Activated CD8-positive, alpha-beta memory T cell treated with anti-CD3 and anti-CD28 coated beads, Interleukin-2, amount 10 ng/mL, durations not matched to agents 7 days and 5 days (primary cell): Measurements from ENCODE around the gene SEZ6L. TPM values are rescaled to one million over a fixed set of nuclear protein-coding genes. Genes with fewer than 3 reads are reported as not detected.

Experiments
- ATAC-seq: fragments of 150-1000 bp; cut with Tn5 transposase; one replicate; pipeline ENCODE4 v1.10.0; 2021; ENCODE audit warnings: moderate library complexity
- CTCF ChIA-PET: fragments of 350-600 bp; sonication (Branson Sonifier 250); formaldehyde crosslinking; loops from one replicate; lab custom pipeline; 2021; ENCODE audit warnings: antibody characterized with exemption; lab: Charles Lee
- DNase-seq: peaks from one replicate; pipeline ENCODE4 v3.0.0-alpha.2; 2020
- H3K27ac Mint-ChIP-seq: one replicate; pipeline ENCODE4 v1.8.0; 2021; ENCODE audit warnings: mild to moderate bottlenecking, mixed read lengths
- H3K27me3 Mint-ChIP-seq: one replicate; pipeline ENCODE4 v1.8.0; 2021; ENCODE audit warnings: mixed read lengths
- H3K36me3 Mint-ChIP-seq: one replicate; pipeline ENCODE4 v1.8.0; 2021; ENCODE audit warnings: mild to moderate bottlenecking, mixed read lengths
- H3K4me1 Mint-ChIP-seq: one replicate; pipeline ENCODE4 v1.8.0; 2021; ENCODE audit warnings: mixed read lengths
- H3K4me3 Mint-ChIP-seq: one replicate; pipeline ENCODE4 v1.8.0; 2021; ENCODE audit warnings: mild to moderate bottlenecking, moderate library complexity, mixed read lengths
- H3K9me3 Mint-ChIP-seq: one replicate; pipeline ENCODE4 v1.8.0; 2022; ENCODE audit warnings: low read depth, mixed read lengths
- total RNA-seq, 2 experiments: library from RNA; stranded (reverse); gene quantifications; one replicate each; pipeline ENCODE4 v1.2.3, GENCODE V29; 2021

The SEZ6L gene
- total RNA-seq, 2 experiments from 2014 or later: not detected

DNA sequence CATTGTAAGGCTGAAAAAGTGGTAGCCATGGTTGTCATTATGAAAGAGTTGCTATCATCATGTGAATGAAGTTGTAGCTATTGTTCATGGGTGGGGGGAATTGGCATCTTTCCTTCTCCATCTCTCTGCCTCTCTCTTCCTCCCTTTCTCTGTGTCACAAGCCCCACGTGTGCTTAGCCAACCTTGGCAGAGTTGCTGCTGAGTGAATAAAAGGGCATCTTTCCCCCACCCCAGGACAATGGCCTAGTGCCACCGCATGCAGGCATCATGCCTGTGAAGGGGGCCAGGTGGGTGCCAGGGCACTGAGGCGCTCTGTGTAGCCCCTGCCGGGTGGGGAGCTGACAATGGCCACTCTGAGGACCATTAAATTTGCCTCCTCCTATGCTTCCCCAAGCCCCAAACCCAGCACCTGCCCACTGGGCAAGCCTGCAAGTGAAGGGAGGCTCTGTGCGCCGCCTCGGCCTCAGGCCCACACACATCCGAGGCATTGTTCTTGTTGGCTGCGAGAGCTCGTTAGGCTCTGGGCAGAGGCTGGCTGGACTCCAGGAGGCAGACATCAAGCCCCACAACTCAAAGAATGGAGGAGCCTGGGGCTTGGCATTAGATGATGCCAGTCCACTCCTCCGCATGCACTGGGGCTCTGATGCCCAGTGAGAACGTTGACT is 103.9 kb downstream of the SEZ6L start:
- Mint-ChIP-seq H3K4me1 (no peaks in the 10 kb centered on the region), H3K4me3 (no peak overlapping the region), H3K36me3 (no peaks in the 10 kb centered on the region)

DNA sequence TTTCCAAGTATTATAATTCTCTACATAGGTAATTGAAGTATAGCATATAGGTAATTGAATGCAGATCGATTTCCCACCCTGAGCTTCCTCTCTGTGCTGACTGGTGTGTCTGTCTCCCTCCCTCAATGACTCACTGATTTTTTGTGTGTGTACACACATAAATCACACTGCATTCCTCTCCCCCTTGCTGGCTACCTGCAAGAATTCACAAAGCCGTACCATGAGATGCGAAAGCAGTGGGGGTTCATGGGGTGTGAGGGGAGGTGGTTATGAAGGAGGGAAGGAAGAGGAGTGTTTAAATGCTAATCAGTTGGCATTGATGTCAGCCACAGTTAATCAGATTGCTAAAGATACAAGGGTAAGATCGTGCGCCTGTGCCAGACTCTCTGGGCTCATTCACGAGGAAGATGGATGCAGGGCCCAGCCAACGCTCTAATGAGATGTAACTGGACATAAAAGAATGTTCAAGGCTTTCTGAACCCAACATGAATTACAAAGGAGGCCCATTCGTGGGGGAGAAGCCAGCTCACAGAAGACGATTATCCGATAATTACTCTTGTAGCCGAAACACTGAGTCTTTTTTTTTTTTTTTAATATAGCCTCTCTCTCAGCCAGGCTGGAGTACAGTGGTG is 107.4 kb downstream of the SEZ6L start:
- Mint-ChIP-seq H3K36me3 (no peaks in the 10 kb centered on the region), H3K4me1 (no peaks in the 10 kb centered on the region), H3K4me3 (no peak overlapping the region), H3K27ac (no peak overlapping the region), H3K9me3 (no peaks in the 10 kb centered on the region), H3K27me3 (peaks cover 16% of the 10 kb centered on the region)
- no peak for DNase-seq
- CTCF ChIA-PET: no interaction called here
- no peak for ATAC-seq

More for the DNA sequence above, 103.9 kb downstream of the SEZ6L start:
- Mint-ChIP-seq H3K9me3 (no peaks in the 10 kb centered on the region), H3K27me3 (peaks cover 17% of the 10 kb centered on the region), H3K27ac (no peak overlapping the region)
- DNase-seq: no peak
- CTCF ChIA-PET: no interaction called here
- ATAC-seq: no peak

DNA sequence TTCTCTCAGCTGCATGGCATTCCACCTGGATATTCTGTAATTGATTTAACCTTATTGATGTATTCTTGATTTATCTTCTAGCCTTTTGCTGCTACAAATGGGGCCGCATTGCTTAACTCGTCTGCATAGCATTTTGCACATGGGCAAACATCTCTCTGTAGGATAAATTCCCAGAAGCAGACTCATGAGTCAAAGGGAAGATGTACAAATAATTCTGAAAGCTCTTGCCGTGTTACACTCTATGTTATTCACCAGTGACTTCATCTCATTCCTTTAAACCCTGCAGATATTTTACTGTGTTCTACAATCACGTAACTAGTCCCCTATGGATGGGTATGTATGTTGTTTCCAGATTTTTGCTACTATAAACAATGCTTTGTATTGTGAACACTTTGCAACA is 112.7 kb downstream of the SEZ6L start:
- Mint-ChIP-seq H3K27ac (no peak overlapping the region), H3K9me3 (no peaks in the 10 kb centered on the region)
- CTCF ChIA-PET: no interaction called here

DNA sequence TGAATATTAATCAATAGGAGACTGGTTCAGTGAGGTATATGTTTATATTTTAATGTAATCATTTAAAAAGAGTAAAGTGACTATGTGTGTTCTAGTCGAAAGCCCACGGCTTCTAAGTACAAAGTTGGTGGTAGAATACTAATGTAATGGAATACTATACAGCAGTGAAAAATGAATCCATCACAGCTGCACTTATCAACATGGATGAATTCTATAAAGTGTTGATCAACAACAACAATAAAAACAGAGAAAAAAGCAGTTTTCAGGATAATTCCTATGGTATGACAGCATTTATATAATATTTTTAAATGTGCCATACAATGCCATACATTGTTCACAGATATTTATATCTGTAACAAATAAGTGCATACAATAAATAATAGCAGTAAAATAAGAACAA is 114.1 kb downstream of the SEZ6L start:
- DNase-seq: no peak
- Mint-ChIP-seq H3K27me3 (peaks cover 14% of the 10 kb centered on the region), H3K36me3 (no peaks in the 10 kb centered on the region), H3K27ac (no peak overlapping the region), H3K4me1 (peaks cover 5% of the 10 kb centered on the region), H3K4me3 (no peak overlapping the region), H3K9me3 (no peaks in the 10 kb centered on the region)
- ATAC-seq: no peak
- CTCF ChIA-PET: no interaction called here

More for the DNA sequence above, 112.7 kb downstream of the SEZ6L start:
- ATAC-seq (no peak), DNase-seq (no peak)
- H3K36me3 Mint-ChIP-seq: no peaks in the 10 kb centered on the region
- H3K4me1 Mint-ChIP-seq: no peaks in the 10 kb centered on the region
- no peak overlapping the region for H3K4me3 Mint-ChIP-seq
- H3K27me3 Mint-ChIP-seq: peaks cover 13% of the 10 kb centered on the region

DNA sequence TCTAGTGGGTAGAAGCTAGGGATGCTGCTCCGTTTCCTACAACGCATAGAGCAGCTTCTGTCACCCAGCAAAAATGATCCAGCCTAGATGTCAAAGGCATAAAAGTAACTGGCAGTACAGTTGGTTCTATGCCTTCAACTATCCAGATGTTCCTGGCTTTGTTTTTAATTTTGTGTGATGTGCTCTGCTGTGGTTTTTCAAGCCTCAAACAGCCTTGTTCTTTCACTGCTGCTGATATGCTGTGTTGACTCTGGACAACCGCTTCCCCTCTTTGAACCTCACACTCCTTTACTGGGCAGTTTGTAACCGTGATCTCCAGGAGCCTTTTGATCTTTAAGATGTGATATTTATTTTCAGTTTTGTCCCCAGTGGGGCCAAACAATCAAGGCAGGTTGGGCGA is 116.4 kb downstream of the SEZ6L start:
- Mint-ChIP-seq H3K4me3 (no peak overlapping the region), H3K4me1 (peaks cover 5% of the 10 kb centered on the region), H3K9me3 (no peaks in the 10 kb centered on the region), H3K27ac (no peak overlapping the region), H3K36me3 (no peaks in the 10 kb centered on the region), H3K27me3 (peaks cover 14% of the 10 kb centered on the region)
- DNase-seq: no peak
- no peak for ATAC-seq
- CTCF ChIA-PET: no interaction called here

DNA sequence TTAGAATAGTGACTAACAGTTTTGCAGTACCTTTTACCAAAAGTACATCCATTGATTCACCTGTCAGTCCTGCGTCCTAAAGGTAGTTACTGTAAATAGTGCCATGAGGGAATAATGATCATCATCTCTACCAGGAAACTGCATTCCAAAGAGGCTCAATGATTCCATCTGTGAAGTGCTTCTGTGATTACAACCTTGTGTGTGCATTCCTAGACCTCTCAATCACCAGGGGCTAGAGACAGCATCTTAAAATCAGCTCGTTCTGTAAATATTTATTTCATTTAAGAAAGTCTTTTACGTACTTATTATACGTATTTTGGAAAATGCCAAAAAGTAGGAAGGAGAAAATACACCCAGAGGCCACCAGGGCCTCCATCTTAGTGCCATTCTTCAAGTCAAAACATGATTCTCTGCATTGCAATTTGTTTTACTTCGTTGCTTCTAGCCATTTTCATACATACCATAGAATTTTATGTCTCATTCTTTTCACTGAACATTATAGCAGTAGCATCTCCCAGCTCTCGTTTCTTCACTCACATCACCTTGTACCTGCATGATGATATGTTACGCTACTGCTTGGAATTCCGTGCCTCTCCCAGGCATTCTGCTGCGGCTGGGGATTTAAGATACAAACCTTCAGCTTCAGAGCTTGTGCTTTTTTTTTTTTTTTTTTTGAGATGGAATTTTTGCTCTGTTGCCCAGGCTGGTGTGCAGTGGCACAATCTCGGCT is 117.0 kb downstream of the SEZ6L start:
- H3K4me3 Mint-ChIP-seq: no peak overlapping the region
- H3K27me3 Mint-ChIP-seq: peaks cover 14% of the 10 kb centered on the region
- no peaks in the 10 kb centered on the region for H3K36me3 Mint-ChIP-seq
- no peak overlapping the region for H3K27ac Mint-ChIP-seq
- H3K4me1 Mint-ChIP-seq: peaks cover 5% of the 10 kb centered on the region
- ATAC-seq (no peak), DNase-seq (no peak)
- CTCF ChIA-PET: no interaction called here
- no peaks in the 10 kb centered on the region for H3K9me3 Mint-ChIP-seq

DNA sequence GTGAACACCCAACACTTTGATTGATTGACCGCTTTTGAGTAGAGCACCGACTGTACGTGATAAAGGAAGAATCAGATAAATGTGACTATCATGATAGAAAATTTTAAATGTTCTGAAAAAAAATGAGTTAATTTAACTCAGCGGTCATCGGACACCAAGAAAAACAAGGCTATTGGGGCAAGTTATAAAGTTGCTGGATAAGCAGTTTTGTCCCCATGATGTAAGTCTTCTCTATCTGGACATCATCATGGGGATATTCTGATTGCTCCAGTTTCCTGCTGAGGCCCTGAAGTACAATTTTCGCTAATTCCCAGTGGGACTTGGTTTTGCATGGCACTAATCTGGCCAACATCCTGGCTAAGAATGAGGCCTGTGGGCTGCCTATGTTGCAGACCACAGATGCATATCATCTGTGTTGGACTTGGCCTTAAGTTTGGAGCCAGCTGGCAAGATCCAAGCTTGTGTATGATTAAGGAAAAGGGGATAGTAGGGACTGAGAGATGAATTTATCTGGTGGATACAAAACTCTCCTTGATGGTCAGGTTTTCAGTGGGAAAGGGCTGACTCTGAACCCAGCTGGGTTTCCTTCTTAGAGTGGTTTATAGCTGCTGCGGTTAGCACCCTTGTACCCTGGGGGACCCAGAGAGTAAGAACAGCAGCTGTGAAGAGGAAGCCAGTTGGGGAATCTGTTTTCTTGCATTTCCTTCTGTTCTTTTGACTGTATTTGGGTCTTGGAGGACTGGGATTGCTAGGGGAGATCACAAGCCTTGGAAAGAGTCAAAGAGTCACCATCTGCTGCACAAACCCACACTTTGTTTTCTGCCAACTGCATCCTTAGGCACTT is 118.3 kb downstream of the SEZ6L start:
- no peaks in the 10 kb centered on the region for H3K9me3 Mint-ChIP-seq
- H3K36me3 Mint-ChIP-seq: no peaks in the 10 kb centered on the region
- peaks cover 5% of the 10 kb centered on the region for H3K4me1 Mint-ChIP-seq
- no peak overlapping the region for H3K27ac Mint-ChIP-seq
- ATAC-seq (no peak), DNase-seq (no peak)
- H3K27me3 Mint-ChIP-seq: peaks cover 14% of the 10 kb centered on the region
- CTCF ChIA-PET: no interaction called here
- no peak overlapping the region for H3K4me3 Mint-ChIP-seq

DNA sequence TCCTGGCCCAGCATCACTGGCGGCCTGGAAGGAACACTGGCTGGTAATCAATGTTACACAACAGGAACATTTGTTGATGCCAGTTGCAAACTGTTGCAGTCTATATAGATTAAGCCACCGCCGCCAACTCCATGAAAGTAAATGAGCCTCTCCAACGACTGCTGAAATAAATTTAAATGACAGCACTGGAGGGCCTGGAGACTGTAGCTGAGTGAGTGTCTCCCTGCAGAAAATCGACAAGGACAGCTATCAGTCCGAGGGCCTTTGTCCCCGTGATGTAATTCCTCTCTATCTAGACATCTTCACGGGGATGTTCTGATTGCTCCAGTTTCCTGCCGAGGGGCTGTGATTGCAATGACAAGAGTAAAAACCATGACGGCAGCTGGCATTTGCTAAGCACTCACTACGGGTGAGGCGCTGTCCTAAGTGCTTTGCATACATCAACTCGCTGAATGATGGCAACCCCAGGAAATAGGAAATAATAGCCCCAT is 120.4 kb downstream of the SEZ6L start:
- ATAC-seq: no peak
- Mint-ChIP-seq H3K27me3 (peaks cover 14% of the 10 kb centered on the region), H3K9me3 (no peaks in the 10 kb centered on the region), H3K36me3 (peaks cover 2% of the 10 kb centered on the region), H3K4me3 (no peak overlapping the region), H3K27ac (no peak overlapping the region), H3K4me1 (peaks cover 11% of the 10 kb centered on the region)
- DNase-seq: no peak
- CTCF ChIA-PET: no interaction called here

DNA sequence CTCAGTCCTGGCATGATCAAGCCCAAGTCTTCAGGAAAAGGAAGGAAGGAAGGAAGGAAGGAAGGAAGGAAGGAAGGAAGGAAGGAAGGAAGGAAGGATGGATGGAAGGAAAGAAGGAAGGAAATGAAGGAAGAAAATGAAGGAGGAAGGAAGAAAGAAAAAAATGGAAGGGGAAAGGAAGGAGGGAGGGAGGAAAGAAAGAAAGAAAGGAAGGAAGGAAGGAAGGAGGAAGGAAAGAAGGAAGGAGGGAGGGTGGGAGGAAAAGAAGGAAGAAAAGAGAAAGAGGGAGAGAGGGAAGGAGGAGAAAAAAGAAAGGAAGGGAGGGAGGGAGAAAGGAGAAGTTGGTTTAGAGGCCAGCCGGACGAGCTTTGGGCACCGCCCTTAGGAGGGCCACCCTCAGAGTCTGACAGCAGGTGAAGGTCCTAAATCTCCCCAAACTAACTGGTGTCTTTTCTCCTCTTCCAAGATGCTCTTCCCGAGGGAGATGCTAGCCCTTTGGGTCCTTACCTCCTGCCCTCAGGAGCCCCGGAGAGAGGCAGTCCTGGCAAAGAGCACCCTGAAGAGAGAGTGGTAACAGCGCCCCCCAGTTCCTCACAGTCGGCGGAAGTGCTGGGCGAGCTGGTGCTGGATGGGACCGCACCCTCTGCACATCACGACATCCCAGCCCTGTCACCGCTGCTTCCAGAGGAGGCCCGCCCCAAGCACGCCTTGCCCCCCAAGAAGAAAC is 122.8 kb downstream of the SEZ6L start:
- Mint-ChIP-seq H3K9me3 (no peaks in the 10 kb centered on the region), H3K27ac (no peak overlapping the region), H3K4me3 (no peak overlapping the region), H3K4me1 (peaks cover 25% of the 10 kb centered on the region), H3K27me3 (peaks cover 12% of the 10 kb centered on the region), H3K36me3 (peaks cover 2% of the 10 kb centered on the region)
- no peak for ATAC-seq
- DNase-seq: no peak
- CTCF ChIA-PET: no interaction called here

DNA sequence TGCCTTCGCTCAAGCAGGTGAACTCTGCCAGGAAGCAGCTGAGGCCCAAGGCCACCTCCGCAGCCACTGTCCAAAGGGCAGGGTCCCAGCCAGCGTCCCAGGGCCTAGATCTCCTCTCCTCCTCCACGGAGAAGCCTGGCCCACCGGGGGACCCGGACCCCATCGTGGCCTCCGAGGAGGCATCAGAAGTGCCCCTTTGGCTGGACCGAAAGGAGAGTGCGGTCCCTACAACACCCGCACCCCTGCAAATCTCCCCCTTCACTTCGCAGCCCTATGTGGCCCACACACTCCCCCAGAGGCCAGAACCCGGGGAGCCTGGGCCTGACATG is 123.4 kb downstream of the SEZ6L start:
- CTCF ChIA-PET: no interaction called here
- Mint-ChIP-seq H3K27ac (no peak overlapping the region), H3K4me1 (peaks cover 25% of the 10 kb centered on the region), H3K4me3 (no peak overlapping the region), H3K36me3 (peaks cover 2% of the 10 kb centered on the region), H3K9me3 (no peaks in the 10 kb centered on the region), H3K27me3 (peaks cover 9% of the 10 kb centered on the region)
- no peak for ATAC-seq
- DNase-seq: no peak

DNA sequence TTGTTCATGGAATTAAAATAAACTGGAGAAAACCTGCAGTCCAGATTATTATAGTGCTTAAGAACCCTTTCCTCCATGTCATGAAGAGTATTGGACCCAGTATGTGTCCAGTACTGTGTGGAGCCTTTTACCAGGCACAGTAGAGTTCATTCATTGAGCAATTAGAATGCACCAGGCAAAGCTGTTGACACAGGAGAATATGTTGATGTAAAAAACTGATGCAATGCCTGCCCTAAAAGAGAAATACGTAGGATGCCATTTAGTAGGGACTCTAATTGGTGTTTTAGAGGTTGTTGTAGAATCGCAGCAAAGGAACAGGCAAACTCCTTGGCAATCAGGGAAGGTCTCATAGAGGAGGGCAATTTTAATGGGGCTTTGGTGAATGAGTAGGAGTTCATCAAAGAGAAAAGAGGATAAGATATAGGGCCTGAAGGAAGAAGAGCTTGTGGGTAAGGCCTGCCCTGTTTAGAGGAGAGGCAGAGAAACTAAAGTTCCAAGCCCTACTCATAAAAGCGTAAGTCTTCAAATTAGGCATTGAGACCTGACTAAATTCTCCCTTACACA is 126.4 kb downstream of the SEZ6L start:
- peaks cover 6% of the 10 kb centered on the region for H3K27me3 Mint-ChIP-seq
- peaks cover 2% of the 10 kb centered on the region for H3K36me3 Mint-ChIP-seq
- peaks cover 20% of the 10 kb centered on the region for H3K4me1 Mint-ChIP-seq
- H3K27ac Mint-ChIP-seq: no peak overlapping the region
- ATAC-seq: no peak
- no peak overlapping the region for H3K4me3 Mint-ChIP-seq
- DNase-seq: no peak
- CTCF ChIA-PET: no interaction called here
- no peaks in the 10 kb centered on the region for H3K9me3 Mint-ChIP-seq

DNA sequence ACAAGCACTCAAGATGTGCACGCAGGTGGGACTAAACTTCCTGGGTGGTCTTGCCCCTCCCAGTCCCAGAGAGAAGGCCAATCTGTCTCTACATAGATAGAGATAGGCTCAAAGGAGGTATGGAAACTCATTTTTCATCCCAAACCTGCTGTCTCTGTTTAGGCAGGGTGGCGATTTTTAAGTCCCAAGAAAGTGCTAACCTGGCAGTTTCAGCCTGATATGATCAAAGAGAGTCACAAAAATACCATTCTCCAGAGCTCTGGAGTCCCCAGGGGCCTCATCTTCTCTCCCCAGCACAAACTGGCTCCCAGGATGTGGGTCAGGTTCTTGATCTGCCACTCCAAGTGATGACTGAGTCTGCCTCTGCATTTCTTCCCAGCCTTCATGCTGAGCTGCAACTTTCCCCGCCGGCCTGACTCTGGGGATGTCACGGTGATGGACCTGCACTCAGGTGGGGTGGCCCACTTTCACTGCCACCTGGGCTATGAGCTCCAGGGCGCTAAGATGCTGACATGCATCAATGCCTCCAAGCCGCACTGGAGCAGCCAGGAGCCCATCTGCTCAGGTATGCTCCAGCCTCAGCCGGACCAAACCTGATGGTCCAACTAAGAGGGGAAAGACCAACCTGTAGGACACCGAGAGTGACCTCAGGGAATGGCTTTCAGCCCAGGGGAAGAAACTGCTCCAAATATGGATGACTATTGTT is 129.5 kb downstream of the SEZ6L start:
- Mint-ChIP-seq H3K27ac (no peak overlapping the region), H3K9me3 (no peaks in the 10 kb centered on the region), H3K36me3 (peaks cover 2% of the 10 kb centered on the region), H3K4me1 (peaks cover 20% of the 10 kb centered on the region), H3K27me3 (peaks cover 19% of the 10 kb centered on the region), H3K4me3 (no peak overlapping the region)
- no peak for DNase-seq
- no peak for ATAC-seq
- CTCF ChIA-PET: no interaction called here
